Measurements from ENCODE around the gene SLC44A1.

The SLC44A1 gene

DNA sequence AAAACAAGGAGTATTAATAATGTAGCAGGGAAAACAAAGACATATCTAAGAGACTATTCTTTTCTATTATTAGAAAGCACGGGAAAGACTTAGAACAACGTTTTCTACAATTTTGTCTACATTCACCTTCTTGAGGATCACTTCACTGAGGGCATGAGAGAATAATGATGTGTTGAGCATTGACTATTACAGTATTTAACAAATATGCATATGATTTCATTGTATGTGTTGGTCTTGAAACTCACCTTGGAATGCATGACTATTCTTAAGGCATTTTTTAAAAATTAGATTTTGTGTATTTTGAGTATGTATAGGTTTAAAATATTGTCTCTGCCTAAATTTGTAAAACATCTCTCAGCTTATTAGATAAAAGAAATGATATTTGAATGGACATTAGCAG lies 204.6 kb downstream of the SLC44A1 start:
- H3K4me3 ChIP-seq (ENCODE audit: low read depth, low read length): peak overlapping the region; percentile 90
- no peak for TF ChIP-seq CTCF (IDR thresholded peaks at IDR 0.05; ENCODE audit: low read depth, low read length)

DNA sequence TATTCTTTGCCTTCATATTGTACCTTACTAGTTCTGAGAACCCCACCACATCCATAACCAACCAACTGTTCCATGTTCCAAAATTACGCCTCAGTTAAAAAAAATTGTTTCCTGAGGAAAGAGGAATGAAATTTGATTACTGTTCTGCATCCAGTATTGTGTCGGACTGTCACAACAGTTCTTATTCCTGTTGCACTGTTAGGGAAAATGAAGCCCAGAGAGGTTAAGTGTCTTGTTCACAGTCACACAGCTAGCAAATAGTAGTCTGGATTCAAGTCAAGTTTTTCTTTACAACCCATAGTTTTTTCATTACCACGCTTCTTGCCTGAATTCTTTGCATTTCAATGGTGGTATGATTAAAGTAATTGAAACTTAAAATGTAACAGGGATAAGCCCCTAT lies 207.7 kb downstream of the SLC44A1 start:
- no peak overlapping the region for H3K4me3 ChIP-seq (ENCODE audit: low read depth, low read length)
- no peak for TF ChIP-seq CTCF (IDR thresholded peaks at IDR 0.05; ENCODE audit: low read depth, low read length)

GRCh38 chr9:105455836-105456475 lies 211.5 kb downstream of the SLC44A1 start:
- no peak for TF ChIP-seq CTCF (IDR thresholded peaks at IDR 0.05; ENCODE audit: low read depth, low read length)
- H3K4me3 ChIP-seq (ENCODE audit: low read depth, low read length): no peak overlapping the region

DNA sequence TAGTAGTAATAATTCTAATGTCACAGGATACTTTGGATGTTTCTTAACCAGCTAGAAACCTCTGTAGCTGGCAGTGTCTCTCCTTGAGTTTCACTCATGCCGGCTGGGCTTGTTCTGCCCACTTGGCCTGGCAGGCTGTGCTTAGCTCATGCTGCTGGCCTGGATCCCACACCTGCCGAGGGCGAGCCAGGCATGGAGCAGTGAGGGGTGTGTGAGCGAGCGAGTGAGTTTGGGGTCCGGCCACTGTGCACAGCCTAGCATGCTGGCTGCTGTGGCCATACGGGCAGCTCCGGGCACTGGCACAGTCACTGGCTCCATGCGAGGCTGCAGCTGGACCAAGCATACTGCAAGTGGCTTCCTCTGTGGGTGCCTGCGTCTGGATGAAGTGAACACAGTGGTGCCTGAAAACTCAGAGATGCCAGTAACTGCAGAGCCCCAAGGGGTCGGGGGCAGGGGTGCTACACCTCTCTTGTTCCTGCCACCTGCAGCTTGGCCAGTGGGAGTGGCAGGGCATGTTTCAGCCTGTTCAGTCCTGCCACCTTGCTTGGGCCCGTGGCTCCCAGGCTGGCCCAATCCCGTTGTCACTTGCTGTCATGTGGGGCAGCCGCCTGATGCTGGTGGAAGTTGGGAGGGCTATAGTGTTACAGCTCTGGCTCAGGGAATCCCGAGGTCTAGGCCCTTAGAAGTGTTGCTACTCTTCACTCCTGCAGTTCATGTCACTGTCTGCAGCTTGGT lies 213.3 kb downstream of the SLC44A1 start:
- no peak for TF ChIP-seq CTCF (IDR thresholded peaks at IDR 0.05; ENCODE audit: low read depth, low read length)
- no peak overlapping the region for H3K4me3 ChIP-seq (ENCODE audit: low read depth, low read length)

DNA sequence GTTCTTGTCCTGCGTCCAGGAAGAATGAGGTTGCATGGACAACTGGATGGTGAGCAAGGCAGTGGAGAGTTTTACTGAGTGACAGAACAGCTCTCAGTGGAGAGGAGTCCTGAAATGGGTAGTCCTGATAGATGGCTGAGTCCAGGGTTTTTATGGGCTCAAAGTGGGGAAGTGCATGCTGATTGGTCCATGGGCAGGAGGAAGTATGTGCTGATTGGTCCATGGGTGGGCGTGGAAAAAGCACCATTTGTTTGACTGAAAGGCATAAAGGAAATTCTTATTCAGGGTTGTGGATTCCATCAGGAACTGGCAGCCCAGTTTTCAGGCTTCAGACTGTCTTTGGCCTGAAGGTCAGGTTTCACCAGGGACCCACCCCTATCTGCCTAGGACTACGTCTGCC lies 214.0 kb downstream of the SLC44A1 start:
- no peak for TF ChIP-seq CTCF (IDR thresholded peaks at IDR 0.05; ENCODE audit: low read depth, low read length)
- H3K4me3 ChIP-seq (ENCODE audit: low read depth, low read length): no peak overlapping the region

GRCh38 chr9:105459336-105459735 lies 214.9 kb downstream of the SLC44A1 start:
- no peak overlapping the region for H3K4me3 ChIP-seq (ENCODE audit: low read depth, low read length)
- TF ChIP-seq CTCF (IDR thresholded peaks at IDR 0.05; ENCODE audit: low read depth, low read length): no peak

GRCh38 chr9:105466898-105467455 lies 222.5 kb downstream of the SLC44A1 start:
- H3K4me3 ChIP-seq (ENCODE audit: low read depth, low read length): no peak overlapping the region
- TF ChIP-seq CTCF (IDR thresholded peaks at IDR 0.05; ENCODE audit: low read depth, low read length): no peak
